Fibroblast of lung (primary cell): ENCODE results near the gene ZSCAN20. TPM values are rescaled to one million over a fixed set of nuclear protein-coding genes. Genes with fewer than 3 reads are reported as not detected.

Experiments
- DNase-seq, 2 donors: peaks; one replicate each; pipeline versions ENCODE4 v3.0.0 to v3.0.0-alpha.2; 2010; ENCODE audit warnings: low read depth in 2 of 2
- H2AFZ ChIP-seq: 2 replicates; pipeline ENCODE4 v1.5.1; 2012; ENCODE audit warnings: low read length, control low read depth, inconsistent platforms
- H3K27ac ChIP-seq: 2 replicates; pipeline ENCODE4 v1.5.1; 2011; ENCODE audit warnings: low read length, control low read depth; ENCODE audit not compliant: insufficient read depth
- H3K27me3 ChIP-seq: 2 replicates; pipeline ENCODE4 v1.5.1; 2011; ENCODE audit warnings: mild to moderate bottlenecking, low read length; ENCODE audit not compliant: control insufficient read depth, insufficient read depth
- H3K36me3 ChIP-seq: 2 replicates; pipeline ENCODE4 v1.5.1; 2011; ENCODE audit warnings: low read length; ENCODE audit not compliant: control insufficient read depth, insufficient read depth
- H3K4me1 ChIP-seq: 2 replicates; pipeline ENCODE4 v1.5.1; 2011; ENCODE audit warnings: low read length; ENCODE audit not compliant: control insufficient read depth, insufficient read depth; ENCODE audit errors: extremely low read depth
- H3K4me2 ChIP-seq: 2 replicates; pipeline ENCODE4 v1.5.1; 2011; ENCODE audit warnings: low read length, control low read depth; ENCODE audit not compliant: insufficient read depth; ENCODE audit errors: extremely low read depth
- H3K4me3 ChIP-seq, 4 experiments: fragments of 200-600 bp in 1 of 4; sonication (generic) in 1 of 4; replicated peaks in 1 of 4; 2 replicates each; pipeline ENCODE4 v1.5.1; 2011 to 2016; ENCODE audit warnings: low read length in 4 of 4, low read depth in 3 of 4, mild to moderate bottlenecking in 3 of 4, control low read depth in 2 of 4, inconsistent platforms in 1 of 4, mixed read lengths in 1 of 4; ENCODE audit not compliant: insufficient read depth in 1 of 4; ENCODE audit errors: control extremely low read depth in 1 of 4
- H3K79me2 ChIP-seq: 2 replicates; pipeline ENCODE4 v1.5.1; 2012; ENCODE audit warnings: mild to moderate bottlenecking, low read length, inconsistent platforms; ENCODE audit not compliant: control insufficient read depth, insufficient read depth
- H3K9ac ChIP-seq: 2 replicates; pipeline ENCODE4 v1.5.1; 2011; ENCODE audit warnings: mild to moderate bottlenecking, low read length, control low read depth; ENCODE audit not compliant: insufficient read depth
- H3K9me3 ChIP-seq: 2 replicates; pipeline ENCODE4 v1.5.1; 2012; ENCODE audit warnings: low read depth, low read length; ENCODE audit not compliant: control insufficient read depth, insufficient read depth
- H4K20me1 ChIP-seq: 2 replicates; pipeline ENCODE4 v1.5.1; 2011; ENCODE audit warnings: low read length; ENCODE audit not compliant: control insufficient read depth, insufficient read depth; ENCODE audit errors: extremely low read depth
- CTCF ChIP-seq, 2 donors: IDR thresholded peaks in 1 of 2; conservative IDR thresholded peaks in 1 of 2; 1 replicate in 1 of 2; 2 replicates in 1 of 2; pipeline ENCODE4 v1.5.1; 2011 to 2012; ENCODE audit warnings: low read length in 2 of 2, control low read depth in 1 of 2, inconsistent platforms in 1 of 2, low read depth in 1 of 2, mild to moderate bottlenecking in 1 of 2
- EZH2 ChIP-seq: IDR thresholded peaks from 2 replicates; pipeline ENCODE4 v1.5.1; 2012; ENCODE audit warnings: low read length, control low read depth, mild to moderate bottlenecking; ENCODE audit errors: missing control alignments
- polyA plus RNA-seq, 2 donors: library from polyadenylated mRNA; depleted of rRNA in 1 of 2; stranded (reverse) in 1 of 2; unstranded in 1 of 2; fragments of >200 nt; gene quantifications; 2 replicates each; pipeline ENCODE4 v1.2.1, GENCODE V29; 2011 to 2012; ENCODE audit warnings: missing spikeins in 1 of 2
- total RNA-seq: library from RNA; depleted of rRNA; stranded (reverse); fragments of >200 nt; gene quantifications from 2 replicates; pipeline ENCODE4 v1.2.1, GENCODE V29; 2014

ZSCAN20 gene
- total and polyA plus RNA-seq, 2 donors (not counting 1 experiment from before 2014, with no cell fraction given) = 3.1 to 13.0 TPM

GRCh38 chr1:33512226-33513011 lies 40.0 kb downstream of the ZSCAN20 start:
- H4K20me1 ChIP-seq = no peaks in the 10 kb centered on the region
- no peak overlapping the region for H3K4me3 ChIP-seq
- H2AFZ ChIP-seq = no peak overlapping the region
- no peak overlapping the region for H3K9ac ChIP-seq
- no peak for DNase-seq
- H3K4me2 ChIP-seq = no peak overlapping the region
- H3K4me1 ChIP-seq = peaks cover 1% of the 10 kb centered on the region
- H3K27ac ChIP-seq = no peak overlapping the region
- H3K36me3 ChIP-seq = no peaks in the 10 kb centered on the region
- H3K79me2 ChIP-seq = no peaks in the 10 kb centered on the region
- no peak for TF ChIP-seq EZH2
- TF ChIP-seq CTCF (conservative IDR thresholded peaks at IDR 0.05 in 1 of 2, IDR thresholded peaks at IDR 0.05 in 1 of 2; ENCODE audit: low read depth in 1 of 2, low read length in 2 of 2) = no peak
- no peaks in the 10 kb centered on the region for H3K27me3 ChIP-seq
- H3K9me3 ChIP-seq = no peaks in the 10 kb centered on the region

- Histone ChIP-seq H3K79me2 (no peaks in the 10 kb centered on the region), H3K4me3 (no peak overlapping the region), H2AFZ (no peak overlapping the region), H4K20me1 (no peaks in the 10 kb centered on the region), H3K9ac (no peak overlapping the region), H3K27me3 (no peaks in the 10 kb centered on the region), H3K36me3 (no peaks in the 10 kb centered on the region), H3K4me2 (no peak overlapping the region), H3K4me1 (peaks cover 3% of the 10 kb centered on the region), H3K9me3 (no peaks in the 10 kb centered on the region), H3K27ac (no peak overlapping the region)
- no peak for DNase-seq
- no peak for TF ChIP-seq CTCF (conservative IDR thresholded peaks at IDR 0.05 in 1 of 2, IDR thresholded peaks at IDR 0.05 in 1 of 2; ENCODE audit: low read depth in 1 of 2, low read length in 2 of 2)
- no peak for TF ChIP-seq EZH2
Observed at GRCh38 chr1:33515112-33515511, 42.7 kb downstream of the ZSCAN20 start.

GRCh38 chr1:33515607-33516006 lies 43.2 kb downstream of the ZSCAN20 start:
- Histone ChIP-seq H3K27ac (no peak overlapping the region), H3K9me3 (no peaks in the 10 kb centered on the region), H3K27me3 (no peaks in the 10 kb centered on the region), H3K9ac (no peak overlapping the region), H2AFZ (no peak overlapping the region), H3K36me3 (no peaks in the 10 kb centered on the region), H3K79me2 (no peaks in the 10 kb centered on the region), H4K20me1 (no peaks in the 10 kb centered on the region), H3K4me1 (peaks cover 3% of the 10 kb centered on the region), H3K4me3 (no peak overlapping the region), H3K4me2 (no peak overlapping the region)
- DNase-seq = no peak
- no peak for TF ChIP-seq CTCF (conservative IDR thresholded peaks at IDR 0.05 in 1 of 2, IDR thresholded peaks at IDR 0.05 in 1 of 2; ENCODE audit: low read depth in 1 of 2, low read length in 2 of 2)
- no peak for TF ChIP-seq EZH2
